OCI-LY7 (cell line): ENCODE results near the gene GALNT9. TPM values are rescaled to one million over a fixed set of nuclear protein-coding genes. Genes with fewer than 3 reads are reported as not detected.

Experiments
- BruUV-seq: library from RNA; stranded (reverse); fragments of 400-500 nt; replicated peaks from 2 replicates; lab custom pipeline; 2021; lab: Mats Ljungman, UMichigan
- CTCF ChIA-PET: fragments of 300-600 bp; sonication (Branson Sonifier 250); formaldehyde crosslinking; loops from one replicate; lab custom pipeline; 2022; ENCODE audit warnings: antibody characterized with exemption; ENCODE audit not compliant: unreplicated experiment; lab: Charles Lee
- POLR2A ChIA-PET: fragments of 300-600 bp; sonication (Branson Sonifier 250); formaldehyde crosslinking; loops from one replicate; lab custom pipeline; 2022; ENCODE audit warnings: antibody characterized with exemption; lab: Charles Lee
- DNase-seq: peaks from one replicate; pipeline ENCODE4 v3.0.0-alpha.2; 2015; ENCODE audit warnings: low spot score
- H2AFZ ChIP-seq: fragments of 200-600 bp; sonication (generic), shearing (Covaris generic); 2 replicates; pipeline ENCODE4 v1.6.1; 2014; ENCODE audit warnings: mild to moderate bottlenecking, antibody characterized with exemption, low read length, moderate library complexity
- H3K27ac ChIP-seq: fragments of 200-600 bp; sonication (generic); 2 replicates; pipeline ENCODE4 v1.5.1; 2014; ENCODE audit warnings: mixed run types, low read depth, mild to moderate bottlenecking, moderate library complexity, low read length, inconsistent platforms; ENCODE audit not compliant: poor library complexity, severe bottlenecking
- H3K36me3 ChIP-seq: fragments of 200-600 bp; sonication (generic); 2 replicates; pipeline ENCODE4 v1.6.1; 2014; ENCODE audit warnings: mild to moderate bottlenecking, antibody characterized with exemption, low read length, moderate library complexity, mixed read lengths; ENCODE audit not compliant: insufficient read depth
- H3K4me1 ChIP-seq: fragments of 200-600 bp; sonication (generic); 2 replicates; pipeline ENCODE4 v1.5.1; 2014; ENCODE audit warnings: mild to moderate bottlenecking, low read length; ENCODE audit not compliant: insufficient read depth, poor library complexity, severe bottlenecking
- H3K4me2 ChIP-seq: fragments of 200-600 bp; sonication (generic); 2 replicates; pipeline ENCODE4 v1.6.1; 2014; ENCODE audit warnings: mild to moderate bottlenecking, low read length
- H3K4me3 ChIP-seq: fragments of 200-600 bp; sonication (generic); 2 replicates; pipeline ENCODE4 v1.5.1; 2014; ENCODE audit warnings: mild to moderate bottlenecking, low read depth, low read length; ENCODE audit not compliant: poor library complexity, severe bottlenecking
- H3K79me2 ChIP-seq: fragments of 200-600 bp; sonication (generic); 2 replicates; pipeline ENCODE4 v1.6.1; 2016; ENCODE audit warnings: low read depth, mild to moderate bottlenecking, low read length, moderate library complexity, mixed read lengths; ENCODE audit not compliant: insufficient read depth
- H3K9me2 ChIP-seq: fragments of 200-600 bp; sonication (generic); 2 replicates; pipeline ENCODE4 v1.6.1; 2016; ENCODE audit warnings: mild to moderate bottlenecking, low read length, mixed read lengths; ENCODE audit not compliant: insufficient read depth
- H3K9me3 ChIP-seq: fragments of 200-600 bp; sonication (generic); 2 replicates; pipeline ENCODE4 v1.6.1; 2014; ENCODE audit warnings: mild to moderate bottlenecking, mixed run types, low read length, mixed read lengths
- H4K20me1 ChIP-seq: fragments of 200-600 bp; sonication (generic); 2 replicates; pipeline ENCODE4 v1.6.1; 2014; ENCODE audit warnings: mild to moderate bottlenecking, antibody characterized with exemption, low read length, moderate library complexity, mixed read lengths; ENCODE audit not compliant: insufficient read depth
- CTCF ChIP-seq: fragments of 200-600 bp; sonication (generic); conservative IDR thresholded peaks from 2 replicates; pipeline ENCODE4 v1.5.1; 2014; ENCODE audit warnings: mild to moderate bottlenecking, antibody characterized with exemption, low read length, moderate library complexity, mixed read lengths
- EZH2phosphoT487 ChIP-seq: fragments of 200-600 bp; sonication (generic); IDR thresholded peaks from 2 replicates; pipeline ENCODE4 v1.6.1; 2018; ENCODE audit warnings: low read depth, borderline replicate concordance, mild to moderate bottlenecking, mixed run types, antibody characterized with exemption, low read length, moderate library complexity, mixed read lengths
- intact Hi-C: fragments of 100-400 bp; cut with micrococcal nuclease; formaldehyde crosslinking; loops from one replicate; pipeline ENCODE4 v1.10.0; 2022; ENCODE audit not compliant: unreplicated experiment
- small RNA-seq: library from RNA; depleted of rRNA; stranded (forward); fragments of <200 nt; gene quantifications from one replicate; pipeline ENCODE3, GENCODE V24; 2014
- total RNA-seq, 2 experiments: library from RNA; depleted of rRNA in 1 of 2; stranded (reverse); fragments of >200 nt in 1 of 2; shearing (Covaris generic) in 1 of 2; gene quantifications; 2 replicates each; pipeline ENCODE4 v1.2.3, GENCODE V29; 2014 to 2022

GALNT9 gene
- total RNA-seq, 2 experiments from 2014 or later = 0.28 TPM; not detected in 1

DNA sequence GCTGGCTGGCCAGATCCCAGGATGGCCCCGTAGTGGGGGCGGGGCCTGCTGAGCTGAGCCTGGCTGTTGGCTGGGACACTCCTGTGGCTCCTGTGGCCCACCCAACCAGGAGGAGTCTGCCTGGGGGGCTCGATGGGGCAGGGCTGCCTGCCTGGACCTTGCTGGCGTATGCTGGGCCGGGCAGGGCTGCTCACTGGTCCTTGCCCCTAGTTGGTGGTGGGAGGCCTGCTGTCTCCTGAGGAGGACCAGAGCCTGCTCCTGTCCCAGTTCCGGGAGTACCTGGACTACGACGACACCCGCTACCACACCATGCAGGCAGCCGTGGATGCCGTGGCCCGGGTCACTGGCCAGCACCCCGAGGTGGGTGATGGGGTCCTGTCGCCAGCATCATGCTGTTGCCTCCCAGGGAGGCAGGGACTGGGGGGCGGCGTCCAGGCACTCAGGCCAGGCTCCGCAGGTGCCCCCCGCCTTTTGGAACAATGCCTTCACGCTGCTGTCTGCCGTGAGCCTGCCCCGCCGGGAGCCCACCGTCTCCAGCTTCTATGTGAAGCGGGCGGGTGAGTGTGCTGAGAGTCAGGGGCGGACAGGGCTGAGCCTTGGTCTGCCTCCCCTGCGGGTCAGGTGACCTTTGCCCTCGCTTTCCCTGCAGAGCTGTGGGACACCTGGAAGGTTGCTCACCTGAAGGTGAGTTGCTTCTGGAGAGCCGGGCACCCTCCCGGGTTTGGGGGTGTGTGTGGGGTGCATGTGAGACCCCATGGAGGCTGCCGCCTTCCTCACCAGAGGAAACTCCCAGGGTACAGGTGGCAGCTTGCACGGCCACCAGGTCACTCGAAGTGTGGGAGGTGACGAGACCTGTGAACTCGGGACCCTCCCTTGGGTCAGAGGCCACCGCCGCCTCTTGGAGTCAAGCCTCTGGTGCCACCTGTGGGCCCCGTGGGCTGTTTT lies 181.7 kb downstream of the GALNT9 start:
- Histone ChIP-seq H2AFZ (no peak overlapping the region), H3K4me2 (no peak overlapping the region), H4K20me1 (no peaks in the 10 kb centered on the region), H3K4me3 (no peak overlapping the region), H3K36me3 (peaks cover 56% of the 10 kb centered on the region), H3K4me1 (peaks cover 13% of the 10 kb centered on the region), H3K9me2 (no peaks in the 10 kb centered on the region), H3K79me2 (peaks cover 34% of the 10 kb centered on the region), H3K9me3 (no peaks in the 10 kb centered on the region), H3K27ac (no peak overlapping the region)
- intact Hi-C loops = no loop called here
- TF ChIP-seq EZH2phosphoT487 = no peak
- TF ChIP-seq CTCF = no peak
- POLR2A ChIA-PET = no interaction called here
- BruUV-seq = no TSS peak
- DNase-seq = no peak
- CTCF ChIA-PET = no interaction called here

GRCh38 chr12:132146772-132147422 lies 182.5 kb downstream of the GALNT9 start:
- H2AFZ ChIP-seq = no peak overlapping the region
- no peaks in the 10 kb centered on the region for H4K20me1 ChIP-seq
- H3K79me2 ChIP-seq = peaks cover 42% of the 10 kb centered on the region
- H3K4me1 ChIP-seq = peaks cover 19% of the 10 kb centered on the region
- intact Hi-C loops = no loop called here
- H3K9me3 ChIP-seq = no peaks in the 10 kb centered on the region
- H3K4me2 ChIP-seq = no peak overlapping the region
- ChIA-PET CTCF (no interaction called here), POLR2A (no interaction called here)
- H3K27ac ChIP-seq = no peak overlapping the region
- DNase-seq = no peak
- no peak for TF ChIP-seq CTCF
- TF ChIP-seq EZH2phosphoT487 = no peak
- BruUV-seq = no TSS peak
- H3K9me2 ChIP-seq = no peaks in the 10 kb centered on the region
- H3K36me3 ChIP-seq = peaks cover 56% of the 10 kb centered on the region
- no peak overlapping the region for H3K4me3 ChIP-seq

Small RNAs within 50 kb of the gene (small RNA-seq; reads per million reads assigned to genes)
- gene AC138466.3 = not detected

Other genes with a start within 250 kb of the GALNT9 start
- gene DDX51, start 185.3 kb downstream of the GALNT9 start, total RNA-seq (2014; rRNA removed; shearing (Covaris generic)) = 46.2 and 47.1 TPM in 2 replicates
- 63.1 and 63.5 TPM in 2 replicates for gene DDX51, start 185.3 kb downstream of the GALNT9 start, total RNA-seq (2022)
- gene NOC4L, start 185.1 kb downstream of the GALNT9 start, total RNA-seq (2014; rRNA removed; shearing (Covaris generic)) = 25.0 and 31.0 TPM in 2 replicates
- 43.7 and 47.6 TPM in 2 replicates for gene NOC4L, start 185.1 kb downstream of the GALNT9 start, total RNA-seq (2022)
- gene FBRSL1, start 160.6 kb upstream of the GALNT9 start, total RNA-seq (2014; rRNA removed; shearing (Covaris generic)) = 8.0 and 24.6 TPM in 2 replicates
- gene FBRSL1, start 160.6 kb upstream of the GALNT9 start, total RNA-seq (2022) = 83.5 and 87.8 TPM in 2 replicates